NCI-H82 treated with DMSO at 0.1 percent for 48 hours (cell line): ENCODE data around the gene ZNF155.

Experiments
- DNase-seq: peaks from one replicate; lab custom pipeline; 2025; ENCODE audit not compliant: unreplicated experiment; lab: John Stamatoyannopoulos, UW

Gene ZNF155

DNA sequence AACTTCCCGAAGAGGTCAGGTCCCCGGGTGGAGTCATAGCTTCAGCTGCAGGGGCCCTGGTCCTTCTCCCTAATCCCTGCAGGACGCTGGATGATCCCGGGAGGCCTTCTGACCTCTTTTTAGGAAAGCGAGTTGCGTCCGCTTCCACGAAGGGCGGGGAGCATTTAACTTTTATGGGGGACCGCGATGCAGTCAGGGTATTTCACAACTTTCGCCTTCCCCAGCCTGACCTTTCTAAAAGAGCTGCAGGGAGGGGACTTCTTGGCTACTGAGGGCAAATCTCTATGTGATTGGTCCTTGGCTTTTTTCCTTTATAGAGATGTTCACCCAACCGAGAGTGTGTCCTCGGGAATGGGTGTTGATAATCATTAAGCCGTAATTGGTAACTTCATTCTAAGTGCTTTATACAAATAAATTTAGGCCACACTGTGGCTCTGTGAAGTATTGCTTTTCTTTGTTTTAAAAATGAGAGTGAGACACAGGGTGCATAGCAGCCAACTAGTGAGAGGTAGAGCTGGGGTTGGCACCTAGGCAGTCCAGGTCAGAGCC lies 19.5 kb downstream of the ZNF155 start:
- DNase-seq: no peak

DNA sequence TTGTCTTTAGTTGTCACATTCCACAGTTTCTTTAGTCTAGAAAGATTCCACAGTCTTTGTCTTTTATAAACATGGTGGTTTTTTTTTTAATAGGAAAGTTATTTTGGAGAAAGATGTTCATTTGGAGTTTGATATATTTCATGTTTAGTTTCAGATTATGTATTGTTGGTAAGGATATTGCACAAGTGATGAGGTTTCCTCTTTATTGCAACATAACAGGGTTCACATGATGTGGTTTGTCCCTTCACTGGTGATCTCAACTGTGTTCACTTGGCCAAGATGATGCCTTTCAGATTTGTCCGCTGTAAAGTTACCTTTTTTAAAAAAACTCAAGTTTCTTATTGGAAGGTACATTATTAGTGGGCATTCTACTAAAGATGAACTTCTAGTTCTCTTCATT lies 22.0 kb downstream of the ZNF155 start:
- no peak for DNase-seq

DNA sequence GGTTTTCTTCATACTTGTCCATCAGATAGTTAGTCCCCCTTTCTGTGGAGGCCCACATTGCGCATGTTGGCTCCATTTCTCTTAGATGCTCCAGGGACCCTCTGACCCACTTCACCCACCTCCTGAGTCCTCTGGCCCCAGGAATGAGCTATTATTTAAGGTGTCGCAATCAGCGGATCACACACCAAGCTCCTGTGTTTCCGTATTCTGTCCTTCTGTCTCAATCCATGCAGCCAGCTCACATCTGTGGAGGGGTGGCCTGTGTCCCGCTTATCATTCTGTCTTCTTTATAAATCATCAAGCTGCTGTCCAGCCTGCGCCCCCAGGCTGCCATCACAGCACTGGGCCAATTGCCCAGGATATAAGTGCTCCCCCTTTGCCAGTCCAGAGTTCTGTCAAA lies 23.5 kb downstream of the ZNF155 start:
- DNase-seq: no peak

DNA sequence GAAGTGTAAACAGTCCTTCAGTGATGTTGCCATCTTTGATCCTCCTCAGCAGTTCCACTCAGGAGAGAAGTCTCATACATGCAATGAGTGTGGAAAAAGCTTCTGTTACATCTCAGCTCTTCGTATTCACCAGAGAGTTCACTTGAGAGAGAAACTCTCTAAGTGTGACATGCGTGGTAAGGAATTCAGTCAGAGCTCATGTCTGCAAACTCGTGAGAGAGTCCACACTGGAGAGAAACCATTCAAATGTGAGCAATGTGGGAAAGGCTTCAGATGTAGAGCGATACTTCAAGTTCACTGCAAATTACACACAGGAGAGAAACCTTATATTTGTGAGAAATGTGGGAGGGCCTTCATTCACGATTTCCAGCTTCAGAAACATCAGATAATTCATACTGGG lies 26.5 kb downstream of the ZNF155 start:
- DNase-seq: no peak

DNA sequence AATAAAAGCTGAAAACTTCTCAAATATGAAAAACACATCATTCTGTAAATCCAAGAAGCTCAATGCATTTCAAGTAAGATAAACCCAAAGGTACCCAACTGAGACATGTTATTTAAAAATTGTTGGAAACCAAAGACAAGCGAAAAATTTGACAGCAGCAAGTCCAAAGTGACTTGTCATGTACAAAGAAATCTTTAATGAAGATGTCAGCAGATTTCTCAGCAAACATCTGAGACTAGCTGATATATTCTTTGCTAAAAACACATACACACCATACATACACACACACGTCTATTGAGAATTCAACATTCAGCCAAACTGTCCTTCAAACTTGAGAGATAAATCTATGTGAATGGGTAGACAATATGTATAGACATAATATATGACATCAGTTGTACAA lies 35.5 kb downstream of the ZNF155 start:
- DNase-seq: no peak

DNA sequence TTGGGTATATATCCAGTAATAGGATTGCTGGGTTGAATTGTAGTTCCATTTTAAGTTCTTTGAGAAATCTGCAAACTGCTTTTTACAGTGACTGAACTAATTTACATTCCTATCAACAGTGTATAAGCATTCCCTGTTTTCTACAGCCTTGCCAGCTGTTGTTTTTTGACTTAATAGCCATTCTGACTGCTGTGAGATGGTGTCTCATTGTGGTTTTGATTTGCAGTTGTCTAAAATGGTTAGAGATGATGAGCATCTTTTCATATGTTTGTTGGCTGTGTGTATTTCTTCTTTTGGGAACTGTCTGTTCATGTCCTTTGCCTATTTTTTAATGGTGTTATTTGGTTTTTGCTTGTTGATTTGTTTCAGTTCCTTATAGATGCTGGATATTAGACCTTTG lies 37.2 kb downstream of the ZNF155 start:
- DNase-seq: no peak

DNA sequence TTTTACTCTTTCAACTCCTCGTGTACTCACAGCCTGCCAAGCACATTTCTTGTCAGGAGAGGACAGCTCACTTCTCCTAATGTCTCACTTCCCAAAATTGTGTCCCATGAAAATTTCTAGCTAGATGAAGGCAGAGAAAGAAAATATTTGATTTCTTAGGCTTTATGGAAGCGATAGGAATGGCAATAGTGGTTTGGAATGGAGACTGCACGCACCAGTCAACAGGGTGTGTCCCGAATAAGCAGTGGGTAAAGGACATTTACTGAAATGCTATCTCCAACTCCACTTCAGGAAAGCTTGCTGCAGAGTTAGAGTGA lies 40.9 kb downstream of the ZNF155 start:
- no peak for DNase-seq

DNA sequence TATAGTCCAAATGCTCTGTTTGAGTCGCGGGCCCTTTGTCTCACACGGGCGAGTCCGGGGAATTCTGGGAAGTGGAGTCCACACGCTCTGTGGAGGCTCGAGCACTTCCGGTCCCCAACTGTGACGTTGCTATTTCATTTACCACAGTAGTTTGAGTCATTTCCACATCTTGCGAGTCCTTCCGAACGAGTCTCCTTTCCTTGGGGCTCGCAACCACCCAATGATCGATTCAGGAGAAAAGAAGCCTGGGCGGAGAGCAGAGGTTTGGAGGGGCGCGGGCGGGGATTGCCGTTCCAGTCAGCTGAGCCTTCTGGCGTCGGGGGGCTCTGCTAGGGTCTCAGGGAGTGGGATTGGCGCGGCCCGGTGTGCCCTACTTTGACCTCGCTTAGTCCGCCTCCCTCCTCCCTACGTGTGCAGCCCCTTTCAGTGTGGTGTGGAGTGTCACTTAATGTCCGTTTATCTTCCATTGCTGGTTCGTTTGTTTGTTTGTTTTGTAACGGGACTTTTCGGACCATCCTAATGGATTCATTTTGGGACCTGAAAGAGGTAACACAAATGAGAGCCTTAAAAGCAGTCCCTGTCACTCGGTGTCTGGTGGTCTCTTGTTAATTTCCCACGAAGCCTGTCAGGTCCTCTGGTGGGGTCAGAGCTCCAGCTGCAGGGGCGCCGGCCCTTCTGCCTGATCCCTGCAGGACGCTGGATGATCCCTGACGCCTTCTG lies 41.4 kb downstream of the ZNF155 start, which contains the start of gene ZNF222:
TSS of gene ZNF222 (plus strand) at position 163 of the 720 bp plus-strand sequence. CDS start at position 221, 58 bp downstream.
- DNase-seq: peak; percentile 29

DNA sequence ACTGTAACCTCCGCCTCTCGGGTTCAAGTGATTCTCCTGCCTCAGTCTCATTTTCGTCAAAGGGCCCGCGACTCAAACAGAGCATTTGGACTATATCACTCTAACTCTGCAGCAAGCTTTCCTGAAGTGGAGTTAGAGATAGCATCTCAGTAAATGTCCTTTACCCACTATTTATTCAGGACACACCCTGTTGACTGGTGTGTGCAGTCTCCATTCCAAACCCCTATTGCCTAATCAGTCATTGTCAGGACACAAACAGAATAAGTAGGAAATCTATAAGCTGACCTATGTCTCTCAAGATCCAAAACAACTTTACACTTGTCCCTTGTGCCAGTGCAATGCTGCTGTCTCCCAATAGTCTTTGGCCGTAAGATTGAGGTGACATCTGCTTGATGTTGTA lies 42.6 kb downstream of the ZNF155 start:
- DNase-seq: no peak

GRCh38 chr19:44032001-44032610 lies 48.1 kb downstream of the ZNF155 start:
- no peak for DNase-seq

GRCh38 chr19:44042147-44042546 lies 58.2 kb downstream of the ZNF155 start:
- no peak for DNase-seq
